Chondrocyte (in vitro differentiated cells): ENCODE data around the gene HOXC6. TPM values are rescaled to one million over a fixed set of nuclear protein-coding genes. Genes with fewer than 3 reads are reported as not detected.

ENCODE experiments used
- DNase-seq: peaks from one replicate; pipeline ENCODE4 v3.0.0; 2021; ENCODE audit warnings: mixed read lengths, low spot score
- H3K27ac Mint-ChIP-seq: one replicate; pipeline ENCODE4 v1.8.0; 2021; ENCODE audit warnings: mild to moderate bottlenecking, moderate library complexity, mixed read lengths; ENCODE audit not compliant: unreplicated experiment
- H3K27me3 Mint-ChIP-seq: 2 replicates; pipeline ENCODE4 v1.8.0; 2021; ENCODE audit warnings: low read depth, mixed read lengths
- H3K36me3 Mint-ChIP-seq: 2 replicates; pipeline ENCODE4 v1.8.0; 2021; ENCODE audit warnings: low read depth, mixed read lengths
- H3K4me1 Mint-ChIP-seq: 2 replicates; pipeline ENCODE4 v1.8.0; 2021; ENCODE audit warnings: low read depth, mild to moderate bottlenecking, mixed read lengths
- H3K4me3 Mint-ChIP-seq: one replicate; pipeline ENCODE4 v1.8.0; 2021; ENCODE audit warnings: mild to moderate bottlenecking, moderate library complexity, mixed read lengths; ENCODE audit not compliant: unreplicated experiment
- H3K9me3 Mint-ChIP-seq: 2 replicates; pipeline ENCODE4 v1.8.0; 2021; ENCODE audit warnings: low read depth, mixed read lengths
- total RNA-seq: library from RNA; stranded (reverse); gene quantifications from 3 replicates; pipeline ENCODE4 v1.2.1, GENCODE V29; 2021
- TF ChIP-seq, protein P1 (sequence below): fragments of 200-600 bp; sonication (generic); IDR thresholded peaks from 2 replicates; pipeline ENCODE4 v1.5.0; 2021; ENCODE audit warnings: antibody characterized with exemption, mild to moderate bottlenecking, moderate library complexity

Gene HOXC6
- total RNA-seq, 1 donor from 2014 or later = not detected

DNA sequence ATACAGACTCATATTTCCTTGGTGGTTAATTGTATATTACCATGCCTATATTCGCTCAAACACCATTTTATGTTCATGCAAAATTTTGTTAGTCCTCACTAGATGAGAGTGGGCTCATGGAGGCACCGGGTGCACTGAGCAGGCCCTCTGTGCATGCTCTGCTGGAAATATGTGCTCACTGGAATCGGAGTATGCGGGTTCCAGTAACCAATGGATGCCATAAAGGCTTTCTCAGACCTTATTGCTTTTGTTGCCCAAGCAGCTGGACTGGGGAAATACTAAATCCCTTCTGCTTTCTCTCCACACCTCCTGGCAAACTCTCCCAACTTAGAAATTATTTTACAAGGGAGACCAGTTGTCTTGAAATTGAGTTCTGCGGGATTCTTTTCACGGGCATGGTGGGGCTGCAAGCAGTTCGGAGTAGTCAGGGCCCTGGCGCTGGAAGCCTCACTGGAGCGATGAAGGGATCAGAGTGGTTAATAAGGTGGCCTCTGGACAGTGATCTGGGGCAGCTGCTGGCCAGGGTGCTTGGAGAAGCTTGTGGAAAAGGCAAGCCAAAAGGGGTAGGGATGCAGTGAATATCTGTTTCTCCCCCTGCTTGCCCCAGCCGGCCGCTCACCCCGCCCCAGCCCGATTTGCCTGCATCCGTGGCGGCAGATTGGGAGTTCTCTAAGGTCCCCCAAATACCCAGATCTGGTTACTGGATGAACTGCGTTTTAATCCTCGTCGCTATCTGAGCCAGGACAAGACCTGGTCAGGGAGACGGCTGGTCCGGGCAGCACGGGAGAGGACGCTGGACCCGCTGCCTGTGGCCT lies 7.4 kb upstream of the HOXC6 start:
- Mint-ChIP-seq H3K4me1 (peaks cover 17% of the 10 kb centered on the region), H3K27me3 (peaks cover 77% of the 10 kb centered on the region), H3K9me3 (no peaks in the 10 kb centered on the region), H3K36me3 (no peaks in the 10 kb centered on the region), H3K4me3 (no peak overlapping the region), H3K27ac (no peak overlapping the region)
- DNase-seq = no peak
- TF ChIP-seq, protein P1, sequence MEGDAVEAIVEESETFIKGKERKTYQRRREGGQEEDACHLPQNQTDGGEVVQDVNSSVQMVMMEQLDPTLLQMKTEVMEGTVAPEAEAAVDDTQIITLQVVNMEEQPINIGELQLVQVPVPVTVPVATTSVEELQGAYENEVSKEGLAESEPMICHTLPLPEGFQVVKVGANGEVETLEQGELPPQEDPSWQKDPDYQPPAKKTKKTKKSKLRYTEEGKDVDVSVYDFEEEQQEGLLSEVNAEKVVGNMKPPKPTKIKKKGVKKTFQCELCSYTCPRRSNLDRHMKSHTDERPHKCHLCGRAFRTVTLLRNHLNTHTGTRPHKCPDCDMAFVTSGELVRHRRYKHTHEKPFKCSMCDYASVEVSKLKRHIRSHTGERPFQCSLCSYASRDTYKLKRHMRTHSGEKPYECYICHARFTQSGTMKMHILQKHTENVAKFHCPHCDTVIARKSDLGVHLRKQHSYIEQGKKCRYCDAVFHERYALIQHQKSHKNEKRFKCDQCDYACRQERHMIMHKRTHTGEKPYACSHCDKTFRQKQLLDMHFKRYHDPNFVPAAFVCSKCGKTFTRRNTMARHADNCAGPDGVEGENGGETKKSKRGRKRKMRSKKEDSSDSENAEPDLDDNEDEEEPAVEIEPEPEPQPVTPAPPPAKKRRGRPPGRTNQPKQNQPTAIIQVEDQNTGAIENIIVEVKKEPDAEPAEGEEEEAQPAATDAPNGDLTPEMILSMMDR = no peak

DNA sequence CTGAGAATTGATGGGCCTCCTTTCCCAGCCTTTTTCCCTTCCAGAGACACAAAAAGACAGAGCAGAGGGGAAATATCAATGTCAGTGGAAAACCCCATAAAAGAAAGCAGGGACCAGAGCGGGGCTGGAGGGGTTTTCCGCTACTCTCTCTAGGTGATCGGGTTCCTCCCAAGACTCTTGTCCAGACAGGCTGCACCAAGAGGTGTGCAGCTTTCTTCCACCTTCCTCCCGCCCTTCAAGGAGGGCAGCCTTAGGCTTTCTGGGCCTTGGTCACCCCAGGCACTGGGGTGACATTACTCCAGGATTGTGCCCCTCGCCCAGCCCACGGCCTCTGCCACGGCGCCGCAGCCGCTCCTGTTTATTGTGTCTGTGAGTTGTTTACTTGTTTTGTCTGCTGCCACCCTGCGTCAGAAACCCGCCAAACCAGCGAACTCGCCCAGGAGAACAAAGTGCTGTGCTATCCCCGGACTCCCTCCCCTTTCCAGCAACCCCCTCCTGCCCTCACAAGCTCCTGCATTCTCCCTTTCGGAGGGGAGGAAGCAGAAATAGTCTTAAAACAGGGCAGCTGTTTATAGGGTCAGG lies 6.7 kb upstream of the HOXC6 start:
- no peaks in the 10 kb centered on the region for H3K9me3 Mint-ChIP-seq
- no peak overlapping the region for H3K27ac Mint-ChIP-seq
- no peaks in the 10 kb centered on the region for H3K36me3 Mint-ChIP-seq
- TF ChIP-seq, protein P1 = peak; percentile 18
- H3K4me3 Mint-ChIP-seq = no peak overlapping the region
- peaks cover 17% of the 10 kb centered on the region for H3K4me1 Mint-ChIP-seq
- DNase-seq = no peak
- peaks cover 79% of the 10 kb centered on the region for H3K27me3 Mint-ChIP-seq

- no peak for DNase-seq
- Mint-ChIP-seq H3K36me3 (peaks cover 3% of the 10 kb centered on the region), H3K4me1 (peaks cover 10% of the 10 kb centered on the region), H3K4me3 (no peak overlapping the region), H3K9me3 (no peaks in the 10 kb centered on the region), H3K27ac (no peak overlapping the region), H3K27me3 (peaks cover 86% of the 10 kb centered on the region)
- TF ChIP-seq, protein P1 = no peak
These were observed 5.0 kb upstream of the HOXC6 start for GRCh38 chr12:54022960-54023884.

DNA sequence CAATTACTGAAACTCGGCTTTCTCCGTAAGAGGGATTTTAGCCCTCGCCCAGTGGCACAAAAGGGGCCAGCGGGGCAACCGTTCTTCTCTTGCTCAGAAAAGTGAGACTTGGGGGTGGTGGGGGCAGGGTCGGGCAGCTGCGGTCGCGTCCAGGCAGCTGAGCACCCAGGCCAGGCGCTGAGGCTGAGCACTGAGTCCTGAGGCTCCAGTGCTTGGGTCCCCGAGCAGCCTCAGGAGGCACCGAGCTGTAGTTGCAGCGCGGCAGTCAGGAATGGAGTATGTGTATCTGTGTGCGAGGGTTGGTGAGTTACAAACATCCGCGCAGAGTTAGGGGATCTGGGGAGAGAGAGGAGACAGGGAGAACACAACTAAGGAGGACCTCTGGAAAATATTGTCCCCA lies 4.1 kb upstream of the HOXC6 start:
- Mint-ChIP-seq H3K9me3 (no peaks in the 10 kb centered on the region), H3K27me3 (peaks cover 89% of the 10 kb centered on the region), H3K36me3 (peaks cover 3% of the 10 kb centered on the region), H3K4me1 (peaks cover 6% of the 10 kb centered on the region), H3K4me3 (no peak overlapping the region), H3K27ac (no peak overlapping the region)
- no peak for DNase-seq
- TF ChIP-seq, protein P1 = no peak
